B cell (primary cell): Measurements from ENCODE around the gene DUSP7. TPM values are rescaled to one million over a fixed set of nuclear protein-coding genes. Genes with fewer than 3 reads are reported as not detected.

Source experiments
- ATAC-seq: fragments of 200-7000 bp; cut with Tn5 transposase; one replicate; pipeline ENCODE4 v1.10.0; 2021; ENCODE audit warnings: low read depth, mild to moderate bottlenecking, moderate number of reproducible peaks, moderate library complexity
- CTCF ChIA-PET: fragments of 350-600 bp; sonication (Branson Sonifier 250); formaldehyde crosslinking; loops from one replicate; lab custom pipeline; 2021; ENCODE audit warnings: antibody characterized with exemption, inconsistent platforms; lab: Charles Lee
- POLR2A ChIA-PET: fragments of 350-600 bp; sonication (Branson Sonifier 250); formaldehyde crosslinking; loops from one replicate; lab custom pipeline; 2021; ENCODE audit warnings: antibody characterized with exemption; lab: Charles Lee
- DNase-seq: peaks from one replicate; pipeline ENCODE4 v3.0.0; 2013
- H2AFZ ChIP-seq: 2 replicates; pipeline ENCODE4 v1.6.1; 2012; ENCODE audit warnings: mild to moderate bottlenecking, low read depth, low read length; ENCODE audit not compliant: insufficient read depth, poor library complexity, severe bottlenecking
- H3K27ac ChIP-seq, 2 donors: 1 replicate in 1 of 2; 2 replicates in 1 of 2; pipeline ENCODE4 v1.5.1; 2012 to 2013; ENCODE audit warnings: low read length in 2 of 2, mild to moderate bottlenecking in 2 of 2, moderate library complexity in 1 of 2
- H3K27me3 ChIP-seq, 4 experiments: fragments of 200-600 bp in 1 of 4; sonication (generic) in 1 of 4; replicated peaks in 1 of 4; 1 replicate in 2 of 4; 2 replicates in 2 of 4; pipeline versions ENCODE4 v1.6.1 to v1.7.0; 2013 to 2016; ENCODE audit warnings: low read length in 3 of 4, mild to moderate bottlenecking in 2 of 4, mixed read lengths in 1 of 4, moderate library complexity in 1 of 4; ENCODE audit not compliant: insufficient read depth in 4 of 4, control insufficient read depth in 3 of 4; ENCODE audit errors: control extremely low read depth in 1 of 4
- H3K36me3 ChIP-seq, 2 experiments: replicated peaks in 1 of 2; 1 replicate in 1 of 2; 2 replicates in 1 of 2; pipeline versions ENCODE4 v1.6.1 to v1.7.1; 2013; ENCODE audit warnings: low read length in 1 of 2; ENCODE audit not compliant: insufficient read depth in 2 of 2, control insufficient read depth in 1 of 2; ENCODE audit errors: control extremely low read depth in 1 of 2, extremely low read depth in 1 of 2
- H3K4me1 ChIP-seq, 2 donors: fragments of 200-600 bp in 1 of 2; sonication (generic) in 1 of 2; 1 replicate in 1 of 2; 2 replicates in 1 of 2; pipeline versions ENCODE4 v1.5.1 to v1.6.1; 2013 to 2017; ENCODE audit warnings: low read length in 2 of 2; ENCODE audit not compliant: control insufficient read depth in 2 of 2, insufficient read depth in 2 of 2
- H3K4me2 ChIP-seq: replicated peaks from 2 replicates; pipeline ENCODE3; 2012; ENCODE audit warnings: mild to moderate bottlenecking, low read depth, low read length; ENCODE audit not compliant: poor library complexity, severe bottlenecking
- H3K4me3 ChIP-seq, 5 experiments: fragments of 200-600 bp in 1 of 5; sonication (generic) in 1 of 5; 1 replicate in 3 of 5; 2 replicates in 2 of 5; pipeline versions ENCODE4 v1.5.1 to v1.7.0; 2011 to 2016; ENCODE audit warnings: low read length in 4 of 5, mild to moderate bottlenecking in 4 of 5, low read depth in 2 of 5, control low read depth in 1 of 5, moderate library complexity in 1 of 5; ENCODE audit not compliant: insufficient read depth in 1 of 5; ENCODE audit errors: control extremely low read depth in 1 of 5, extremely low read depth in 1 of 5
- H3K79me2 ChIP-seq: fragments of 200-600 bp; sonication (generic); one replicate; pipeline ENCODE4 v1.6.0; 2016; ENCODE audit warnings: low read length; ENCODE audit not compliant: control insufficient read depth, insufficient read depth
- H3K9ac ChIP-seq: fragments of 200-600 bp; sonication (generic); 2 replicates; pipeline ENCODE4 v1.6.1; 2017; ENCODE audit warnings: mild to moderate bottlenecking, low read length, moderate library complexity
- H3K9me3 ChIP-seq, 3 donors: one replicate each; pipeline versions ENCODE4 v1.6.1 to v1.7.1; 2013; ENCODE audit warnings: low read length in 2 of 3; ENCODE audit not compliant: control insufficient read depth in 2 of 3, insufficient read depth in 1 of 3; ENCODE audit errors: control extremely low read depth in 1 of 3
- H4K20me1 ChIP-seq: 2 replicates; pipeline ENCODE4 v1.6.0; 2012; ENCODE audit warnings: mild to moderate bottlenecking, low read length; ENCODE audit not compliant: insufficient read depth, control insufficient read depth, poor library complexity, severe bottlenecking
- H3K27ac Mint-ChIP-seq: one replicate; pipeline ENCODE4 v1.8.0; 2021; ENCODE audit warnings: mixed read lengths
- H3K27me3 Mint-ChIP-seq: one replicate; pipeline ENCODE4 v1.8.0; 2021; ENCODE audit warnings: mixed read lengths
- H3K4me1 Mint-ChIP-seq: one replicate; pipeline ENCODE4 v1.8.0; 2021; ENCODE audit warnings: mixed read lengths
- H3K4me3 Mint-ChIP-seq: one replicate; pipeline ENCODE4 v1.8.0; 2021; ENCODE audit warnings: mixed read lengths
- H3K9me3 Mint-ChIP-seq: one replicate; pipeline ENCODE4 v1.8.0; 2022; ENCODE audit warnings: mixed read lengths; ENCODE audit not compliant: insufficient read depth
- EZH2 ChIP-seq: IDR thresholded peaks from 2 replicates; pipeline ENCODE4 v1.6.1; 2012; ENCODE audit warnings: borderline replicate concordance, low read depth, mild to moderate bottlenecking, moderate library complexity, low read length; ENCODE audit not compliant: insufficient read depth, poor library complexity, severe bottlenecking
- WGBS: methylation state at CpG from one replicate; pipeline ENCODE4 v1.1.5; 2013; ENCODE audit warnings: missing lambda C conversion rate; ENCODE audit not compliant: insufficient coverage; 5-methylcytosine and 5-hydroxymethylcytosine counted together
- intact Hi-C: fragments of 100-400 bp; cut with micrococcal nuclease; formaldehyde crosslinking; loops from one replicate; pipeline ENCODE4 v1.10.0; 2022
- polyA plus RNA-seq: library from polyadenylated mRNA; depleted of rRNA; stranded (reverse); fragments of >200 nt; gene quantifications from 2 replicates; pipeline ENCODE4 v1.2.3, GENCODE V29; 2012
- total RNA-seq, 2 donors: library from RNA; stranded (reverse); fragments of 120-200 nt in 1 of 2; gene quantifications; 1 replicate in 1 of 2; 2 replicates in 1 of 2; pipeline versions ENCODE4 v1.2.3 to v1.2.4, GENCODE V29; 2013 to 2022
- TF ChIP-seq, protein P1 (sequence below): fragments of 200-600 bp; IDR thresholded peaks from one replicate; pipeline ENCODE4 v1.8.0; 2022; ENCODE audit warnings: antibody characterized with exemption, mild to moderate bottlenecking

The DUSP7 gene
- total and polyA plus RNA-seq, 2 donors (not counting 1 experiment from before 2014, with no cell fraction given): 5.1 to 6.9 TPM

GRCh38 chr3:52023101-52023770, 33.1 kb downstream of the DUSP7 start:
- TF ChIP-seq EZH2: no peak
- TF ChIP-seq, protein P1, sequence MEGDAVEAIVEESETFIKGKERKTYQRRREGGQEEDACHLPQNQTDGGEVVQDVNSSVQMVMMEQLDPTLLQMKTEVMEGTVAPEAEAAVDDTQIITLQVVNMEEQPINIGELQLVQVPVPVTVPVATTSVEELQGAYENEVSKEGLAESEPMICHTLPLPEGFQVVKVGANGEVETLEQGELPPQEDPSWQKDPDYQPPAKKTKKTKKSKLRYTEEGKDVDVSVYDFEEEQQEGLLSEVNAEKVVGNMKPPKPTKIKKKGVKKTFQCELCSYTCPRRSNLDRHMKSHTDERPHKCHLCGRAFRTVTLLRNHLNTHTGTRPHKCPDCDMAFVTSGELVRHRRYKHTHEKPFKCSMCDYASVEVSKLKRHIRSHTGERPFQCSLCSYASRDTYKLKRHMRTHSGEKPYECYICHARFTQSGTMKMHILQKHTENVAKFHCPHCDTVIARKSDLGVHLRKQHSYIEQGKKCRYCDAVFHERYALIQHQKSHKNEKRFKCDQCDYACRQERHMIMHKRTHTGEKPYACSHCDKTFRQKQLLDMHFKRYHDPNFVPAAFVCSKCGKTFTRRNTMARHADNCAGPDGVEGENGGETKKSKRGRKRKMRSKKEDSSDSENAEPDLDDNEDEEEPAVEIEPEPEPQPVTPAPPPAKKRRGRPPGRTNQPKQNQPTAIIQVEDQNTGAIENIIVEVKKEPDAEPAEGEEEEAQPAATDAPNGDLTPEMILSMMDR: no peak
- H4K20me1 ChIP-seq: no peaks in the 10 kb centered on the region
- H3K4me1 Mint-ChIP-seq: peaks cover 23% of the 10 kb centered on the region
- peaks cover 10 to 14% of the 10 kb centered on the region in 2 donors for H3K4me1 ChIP-seq
- H3K27ac ChIP-seq: no peak overlapping the region
- H2AFZ ChIP-seq: no peak overlapping the region
- no peaks in the 10 kb centered on the region for H3K9me3 Mint-ChIP-seq
- DNase-seq (no peak), ATAC-seq (no peak)
- no peak overlapping the region for H3K27ac Mint-ChIP-seq
- peak overlapping the region; percentile 23 for H3K9ac ChIP-seq
- H3K4me2 ChIP-seq: peak overlapping the region; percentile 46
- no peaks in the 10 kb centered on the region for H3K79me2 ChIP-seq
- H3K4me3 ChIP-seq: no peak overlapping the region
- intact Hi-C loops: no loop called here
- H3K9me3 ChIP-seq: no peaks in the 10 kb centered on the region
- peaks cover 4% of the 10 kb centered on the region for H3K27me3 Mint-ChIP-seq
- POLR2A ChIA-PET: no interaction called here
- CTCF ChIA-PET: no interaction called here
- no peak overlapping the region for H3K4me3 Mint-ChIP-seq
- no peaks in the 10 kb centered on the region for H3K27me3 ChIP-seq
- no peaks in the 10 kb centered on the region for H3K36me3 ChIP-seq
- 83% methylated on average over 3 of the region's 3 CpGs for WGBS

DNA sequence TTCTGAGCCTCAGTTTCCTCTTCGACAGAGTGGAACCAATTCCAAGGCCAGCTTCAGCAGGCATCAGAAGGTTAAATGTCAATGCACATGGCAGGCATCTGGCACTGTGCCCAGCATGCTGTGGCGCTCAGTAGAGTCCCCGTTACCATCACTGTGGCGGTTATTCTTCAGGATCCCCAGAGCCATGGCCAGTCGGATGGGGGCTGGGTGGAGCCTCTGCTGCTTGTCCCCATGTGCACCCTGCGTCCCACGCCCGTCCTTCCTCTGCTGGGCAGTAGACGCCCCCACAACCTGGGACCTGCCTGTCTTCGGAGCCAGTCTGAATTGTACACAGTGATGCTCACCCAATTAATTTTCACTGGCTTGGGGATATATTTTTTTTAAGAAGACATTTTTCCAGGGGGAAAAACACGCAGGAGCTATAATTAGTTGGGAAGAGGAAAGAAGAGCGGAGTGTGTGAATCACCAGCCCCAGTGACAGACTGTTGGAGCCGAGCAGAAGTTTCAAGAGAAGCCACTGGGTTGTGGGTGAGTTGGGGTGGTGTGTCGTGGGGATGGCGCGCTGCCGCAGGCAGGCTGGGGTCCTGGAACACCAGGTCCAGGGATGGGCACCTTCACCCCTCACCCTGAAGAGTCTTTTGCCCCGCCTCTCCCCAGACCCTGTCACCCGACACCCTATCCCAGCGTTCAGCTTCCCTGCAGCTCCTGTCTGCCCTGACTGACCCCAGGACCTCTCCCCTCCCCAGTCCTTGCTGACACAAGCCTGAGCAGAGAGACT, 33.9 kb downstream of the DUSP7 start:
- no peak overlapping the region for H3K9ac ChIP-seq
- H3K27ac Mint-ChIP-seq: no peak overlapping the region
- no peak for ATAC-seq

More for the DNA sequence above, 33.9 kb downstream of the DUSP7 start:
- no peak overlapping the region for H3K4me3 ChIP-seq
- Mint-ChIP-seq H3K4me3 (no peak overlapping the region), H3K27me3 (peaks cover 4% of the 10 kb centered on the region), H3K4me1 (peaks cover 23% of the 10 kb centered on the region), H3K9me3 (no peaks in the 10 kb centered on the region)
- H3K27me3 ChIP-seq: no peaks in the 10 kb centered on the region
- ChIA-PET POLR2A (no interaction called here), CTCF (no interaction called here)
- WGBS: 89% methylated on average over 10 of the region's 20 CpGs
- H3K36me3 ChIP-seq: no peaks in the 10 kb centered on the region
- no peaks in the 10 kb centered on the region for H4K20me1 ChIP-seq
- no peaks in the 10 kb centered on the region for H3K79me2 ChIP-seq
- intact Hi-C loops: no loop called here
- TF ChIP-seq, protein P1: no peak
- no peak for TF ChIP-seq EZH2
- no peak overlapping the region for H3K27ac ChIP-seq
- H2AFZ ChIP-seq: no peak overlapping the region
- peaks cover 10 to 14% of the 10 kb centered on the region in 2 donors for H3K4me1 ChIP-seq
- no peaks in the 10 kb centered on the region for H3K9me3 ChIP-seq
- DNase-seq: no peak
- no peak overlapping the region for H3K4me2 ChIP-seq
